Measurements from ENCODE around the gene FAIM2. TPM values are rescaled to one million over a fixed set of nuclear protein-coding genes. Genes with fewer than 3 reads are reported as not detected.

FAIM2 gene
- total RNA-seq, 2 experiments from 2014 or later = not detected

DNA sequence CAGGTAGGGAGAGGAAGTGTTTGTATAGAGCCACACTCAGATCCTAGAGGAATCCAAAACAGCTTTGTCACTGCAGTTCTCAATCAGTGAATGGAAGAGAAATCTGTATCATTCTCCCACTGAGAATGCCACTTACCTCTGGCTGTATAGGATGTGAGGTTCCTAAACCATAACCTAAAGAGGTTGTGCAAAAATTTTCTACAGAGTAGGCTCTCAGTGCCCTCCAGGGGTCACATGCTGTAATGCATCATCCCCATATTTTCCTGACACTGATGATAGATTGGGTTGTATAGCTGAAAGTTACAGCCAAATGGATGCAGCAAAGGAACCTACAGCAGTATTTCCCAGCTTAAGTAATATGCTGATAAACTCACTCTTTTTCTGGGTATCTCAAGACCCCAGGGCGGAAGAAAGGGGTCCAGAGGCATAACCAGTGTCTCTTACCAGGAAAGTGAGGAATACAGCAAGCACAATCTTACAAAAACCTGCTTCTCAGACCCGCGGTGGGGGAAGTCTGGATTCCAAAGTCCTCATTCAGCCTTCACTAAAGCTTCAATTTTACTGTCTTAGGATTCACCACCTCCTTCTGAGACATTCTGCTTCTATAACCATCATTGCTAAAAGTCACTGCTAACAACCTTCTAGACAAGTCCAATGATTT lies 64.6 kb downstream of the FAIM2 start:
- Mint-ChIP-seq H3K36me3 (ENCODE audit: low read depth) (peaks cover 8% of the 10 kb centered on the region), H3K4me1 (ENCODE audit: low read depth) (peaks cover 36% of the 10 kb centered on the region), H3K27me3 (no peaks in the 10 kb centered on the region), H3K27ac (no peak overlapping the region), H3K9me3 (no peaks in the 10 kb centered on the region), H3K4me3 (peak overlapping the region; percentile 78)
- H3K9me3 ChIP-seq (ENCODE audit: control insufficient read depth in 1 of 2, insufficient read depth in 1 of 2, low read length in 2 of 2) = no peaks in the 10 kb centered on the region
- intact Hi-C loops (cut with DNase I, micrococcal nuclease) = loop anchor here (1.0 to 5.0 kb wide), 5 partner anchors 63 to 202 kb away; partner anchors contain the start of gene TMBIM6 (in 1 of the 2)
- H3K4me3 ChIP-seq (ENCODE audit: low read length) = no peak overlapping the region
- ATAC-seq (ENCODE audit: poor library complexity) (peak; percentile 28), DNase-seq (peak in 8 of 14 experiments; percentile 17 to 72 (median 40))
- ChIA-PET POLR2A (interaction anchor here (0.9 to 3.8 kb wide), 5 partner anchors 10 to 166 kb away, joined by 3 to 19 read pairs (median 3); partner anchors contain the start of genes NCKAP5L and TMBIM6), CTCF (interaction anchor here (0.6 to 3.7 kb wide), 18 partner anchors 11 to 302 kb away, joined by 3 to 22 read pairs (median 4); partner anchors contain the start of gene TMBIM6)
- peaks cover 25% of the 10 kb centered on the region for H3K4me1 ChIP-seq (ENCODE audit: insufficient read depth, low read length)
- H3K36me3 ChIP-seq (ENCODE audit: insufficient read depth, low read length) = peaks cover 6% of the 10 kb centered on the region
- H3K27ac ChIP-seq (ENCODE audit: low read depth in 1 of 2, low read length in 2 of 2) = no peak overlapping the region
- TF ChIP-seq, protein P1, sequence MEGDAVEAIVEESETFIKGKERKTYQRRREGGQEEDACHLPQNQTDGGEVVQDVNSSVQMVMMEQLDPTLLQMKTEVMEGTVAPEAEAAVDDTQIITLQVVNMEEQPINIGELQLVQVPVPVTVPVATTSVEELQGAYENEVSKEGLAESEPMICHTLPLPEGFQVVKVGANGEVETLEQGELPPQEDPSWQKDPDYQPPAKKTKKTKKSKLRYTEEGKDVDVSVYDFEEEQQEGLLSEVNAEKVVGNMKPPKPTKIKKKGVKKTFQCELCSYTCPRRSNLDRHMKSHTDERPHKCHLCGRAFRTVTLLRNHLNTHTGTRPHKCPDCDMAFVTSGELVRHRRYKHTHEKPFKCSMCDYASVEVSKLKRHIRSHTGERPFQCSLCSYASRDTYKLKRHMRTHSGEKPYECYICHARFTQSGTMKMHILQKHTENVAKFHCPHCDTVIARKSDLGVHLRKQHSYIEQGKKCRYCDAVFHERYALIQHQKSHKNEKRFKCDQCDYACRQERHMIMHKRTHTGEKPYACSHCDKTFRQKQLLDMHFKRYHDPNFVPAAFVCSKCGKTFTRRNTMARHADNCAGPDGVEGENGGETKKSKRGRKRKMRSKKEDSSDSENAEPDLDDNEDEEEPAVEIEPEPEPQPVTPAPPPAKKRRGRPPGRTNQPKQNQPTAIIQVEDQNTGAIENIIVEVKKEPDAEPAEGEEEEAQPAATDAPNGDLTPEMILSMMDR (IDR thresholded peaks at IDR 0.05) = peak; percentile 75
- H3K27me3 ChIP-seq (ENCODE audit: control insufficient read depth in 1 of 2, insufficient read depth in 2 of 2, low read length in 2 of 2) = no peaks in the 10 kb centered on the region

DNA sequence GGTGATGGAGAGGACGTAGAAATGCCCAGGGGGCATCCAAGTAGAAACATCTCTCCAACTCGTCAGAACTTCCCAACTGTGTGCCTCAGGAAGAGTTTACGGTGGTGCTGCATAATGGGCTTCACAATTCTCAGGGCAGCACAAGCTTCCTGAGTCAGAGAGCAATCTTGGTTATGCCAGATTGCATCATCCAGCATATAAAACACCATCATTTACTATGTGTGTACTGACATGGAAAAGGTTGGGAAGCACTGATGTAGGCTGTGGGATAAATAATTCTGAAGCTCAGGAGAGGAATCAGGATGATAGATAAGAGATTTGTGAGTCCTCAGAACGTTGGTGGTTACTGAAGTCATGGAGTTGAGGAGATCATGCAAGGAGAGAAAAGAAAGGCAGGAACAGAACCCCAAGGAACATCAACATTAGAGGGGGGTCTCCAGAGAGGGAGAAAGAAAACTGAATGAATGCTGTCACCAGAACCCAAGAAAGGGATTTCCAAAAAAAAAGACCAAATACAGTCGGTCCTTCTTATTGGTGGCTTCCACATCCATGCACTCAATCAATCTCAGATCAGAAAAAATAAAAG lies 70.8 kb downstream of the FAIM2 start:
- TF ChIP-seq, protein P1 (IDR thresholded peaks at IDR 0.05) = no peak
- Histone ChIP-seq H3K9me3 (ENCODE audit: control insufficient read depth in 1 of 2, insufficient read depth in 1 of 2, low read length in 2 of 2) (no peaks in the 10 kb centered on the region), H3K27ac (ENCODE audit: low read depth in 1 of 2, low read length in 2 of 2) (no peak overlapping the region), H3K36me3 (ENCODE audit: insufficient read depth, low read length) (peaks cover under 1% of the 10 kb centered on the region), H3K4me1 (ENCODE audit: insufficient read depth, low read length) (peaks cover 9% of the 10 kb centered on the region), H3K27me3 (ENCODE audit: control insufficient read depth in 1 of 2, insufficient read depth in 2 of 2, low read length in 2 of 2) (no peaks in the 10 kb centered on the region), H3K4me3 (ENCODE audit: low read length) (no peak overlapping the region)
- H3K4me1 Mint-ChIP-seq (ENCODE audit: low read depth) = peaks cover 17% of the 10 kb centered on the region
- H3K4me3 Mint-ChIP-seq = no peak overlapping the region
- ChIA-PET CTCF (interaction anchor here (1.0 kb wide), 1 partner anchor 74 kb away, joined by 3 read pairs; no protein-coding TSS in a partner anchor), POLR2A (interaction anchor here (1.1 kb wide), 1 partner anchor 10 kb away, joined by 6 read pairs; the partner anchor contains the start of gene BCDIN3D)
- DNase-seq (no peak), ATAC-seq (ENCODE audit: poor library complexity) (no peak)
- no peak overlapping the region for H3K27ac Mint-ChIP-seq
- no peaks in the 10 kb centered on the region for H3K9me3 Mint-ChIP-seq
- intact Hi-C loops (cut with DNase I, micrococcal nuclease) = no loop called here
- H3K27me3 Mint-ChIP-seq = no peaks in the 10 kb centered on the region
- H3K36me3 Mint-ChIP-seq (ENCODE audit: low read depth) = peaks cover 4% of the 10 kb centered on the region

DNA sequence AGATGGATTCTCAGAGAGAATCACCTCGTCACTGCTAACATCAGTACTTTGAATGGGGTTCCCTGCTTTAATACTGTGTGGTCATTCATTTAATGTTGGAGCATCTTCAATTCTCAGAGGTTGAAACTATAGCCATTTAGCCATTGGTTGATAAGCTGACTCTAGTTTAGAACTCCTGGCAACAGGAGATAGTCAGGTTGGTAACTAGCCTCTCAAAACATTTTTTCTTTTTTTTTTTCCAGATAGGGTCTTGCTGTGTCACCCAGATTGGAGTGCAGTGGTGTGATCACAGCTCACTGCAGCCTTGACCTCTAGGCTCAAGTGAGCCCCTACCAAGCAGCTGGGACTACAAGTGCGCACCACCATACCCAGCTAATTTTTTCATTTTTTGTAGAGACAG lies 72.0 kb downstream of the FAIM2 start:
- ChIA-PET POLR2A (no interaction called here), CTCF (interaction anchor here (0.8 to 1.0 kb wide), 2 partner anchors 54 to 73 kb away, joined by 3 read pairs; no protein-coding TSS in a partner anchor)
- peaks cover 4% of the 10 kb centered on the region for H3K36me3 Mint-ChIP-seq (ENCODE audit: low read depth)
- H3K27me3 ChIP-seq (ENCODE audit: control insufficient read depth in 1 of 2, insufficient read depth in 2 of 2, low read length in 2 of 2) = no peaks in the 10 kb centered on the region
- intact Hi-C loops (cut with DNase I, micrococcal nuclease) = no loop called here
- no peak for ATAC-seq (ENCODE audit: poor library complexity)
- TF ChIP-seq, protein P1 (IDR thresholded peaks at IDR 0.05) = no peak
- H3K9me3 ChIP-seq (ENCODE audit: control insufficient read depth in 1 of 2, insufficient read depth in 1 of 2, low read length in 2 of 2) = no peaks in the 10 kb centered on the region
- no peaks in the 10 kb centered on the region for H3K9me3 Mint-ChIP-seq
- no peak for DNase-seq
- no peaks in the 10 kb centered on the region for H3K27me3 Mint-ChIP-seq
- H3K4me3 Mint-ChIP-seq = peak overlapping the region; percentile 11
- H3K36me3 ChIP-seq (ENCODE audit: insufficient read depth, low read length) = no peaks in the 10 kb centered on the region
- H3K27ac ChIP-seq (ENCODE audit: low read depth in 1 of 2, low read length in 2 of 2) = no peak overlapping the region
- no peak overlapping the region for H3K4me3 ChIP-seq (ENCODE audit: low read length)
- H3K4me1 ChIP-seq (ENCODE audit: insufficient read depth, low read length) = peaks cover 20% of the 10 kb centered on the region
- no peak overlapping the region for H3K27ac Mint-ChIP-seq
- H3K4me1 Mint-ChIP-seq (ENCODE audit: low read depth) = peaks cover 27% of the 10 kb centered on the region
